Lower leg skin (tissue), 3 donors: Measurements from ENCODE around the gene SEMA3C.

ENCODE experiments used
- CTCF ChIP-seq, 3 donors: fragments of 450-650 bp; IDR thresholded peaks; one replicate each; pipeline ENCODE4 v1.5.1; 2016; ENCODE audit warnings: antibody characterized with exemption in 3 of 3, mild to moderate bottlenecking in 3 of 3, moderate library complexity in 2 of 3
- POLR2A ChIP-seq, 2 donors: fragments of 450-650 bp; IDR thresholded peaks; one replicate each; pipeline ENCODE4 v1.6.1; 2016 to 2017; ENCODE audit warnings: antibody characterized with exemption in 2 of 2, mild to moderate bottlenecking in 1 of 2, moderate library complexity in 1 of 2

- TF ChIP-seq CTCF (IDR thresholded peaks at IDR 0.05) (no peak), POLR2A (IDR thresholded peaks at IDR 0.05) (no peak)
Observed at GRCh38 chr7:80851896-80852476, 66.9 kb downstream of the SEMA3C start.
